Liver (tissue), 9 donors: ENCODE data around the gene TBC1D14. TPM values are rescaled to one million over a fixed set of nuclear protein-coding genes. Genes with fewer than 3 reads are reported as not detected.

Experiments used
- DNase-seq: peaks from one replicate; pipeline ENCODE4 v3.0.0-alpha.2; 2017; ENCODE audit warnings: low spot score
- H3K27ac ChIP-seq, 2 donors: one replicate each; pipeline ENCODE4 v1.7.0; 2013; ENCODE audit warnings: inconsistent platforms in 2 of 2, low read length in 2 of 2, control low read depth in 1 of 2, low read depth in 1 of 2, mild to moderate bottlenecking in 1 of 2
- H3K27me3 ChIP-seq, 4 donors: one replicate each; pipeline versions ENCODE4 v1.6.1 to v1.7.0; 2013; ENCODE audit warnings: low read length in 3 of 4, inconsistent platforms in 1 of 4, mild to moderate bottlenecking in 1 of 4, moderate library complexity in 1 of 4; ENCODE audit not compliant: control insufficient read depth in 4 of 4, insufficient read depth in 4 of 4
- H3K36me3 ChIP-seq, 4 donors: one replicate each; pipeline versions ENCODE4 v1.6.1 to v1.7.0; 2013; ENCODE audit warnings: low read length in 3 of 4, mild to moderate bottlenecking in 3 of 4, low read depth in 1 of 4, moderate library complexity in 1 of 4; ENCODE audit not compliant: control insufficient read depth in 4 of 4, insufficient read depth in 3 of 4
- H3K4me1 ChIP-seq, 4 donors: one replicate each; pipeline versions ENCODE4 v1.6.1 to v1.7.0; 2013; ENCODE audit warnings: low read length in 3 of 4, mild to moderate bottlenecking in 3 of 4, moderate library complexity in 1 of 4; ENCODE audit not compliant: control insufficient read depth in 4 of 4, insufficient read depth in 4 of 4
- H3K4me3 ChIP-seq, 3 donors: one replicate each; pipeline versions ENCODE4 v1.6.1 to v1.7.0; 2013; ENCODE audit warnings: low read length in 3 of 3, control low read depth in 1 of 3, low read depth in 1 of 3, mild to moderate bottlenecking in 1 of 3
- H3K9ac ChIP-seq, 2 donors: one replicate each; pipeline ENCODE4 v1.7.0; 2013; ENCODE audit warnings: low read length in 2 of 2, mild to moderate bottlenecking in 2 of 2, moderate library complexity in 2 of 2, control low read depth in 1 of 2, low read depth in 1 of 2
- H3K9me3 ChIP-seq, 4 donors: one replicate each; pipeline versions ENCODE4 v1.6.1 to v1.7.0; 2013; ENCODE audit warnings: low read length in 3 of 4; ENCODE audit not compliant: control insufficient read depth in 4 of 4
- ATF3 ChIP-seq: IDR thresholded peaks from 2 replicates; pipeline ENCODE4 v1.6.1; 2016; ENCODE audit warnings: antibody characterized with exemption
- EGR1 ChIP-seq, 2 donors: IDR thresholded peaks; 2 replicates each; pipeline ENCODE4 v1.6.1; 2016 to 2018; ENCODE audit warnings: antibody characterized with exemption in 2 of 2, low read depth in 2 of 2
- FOXA1 ChIP-seq: IDR thresholded peaks from 2 replicates; pipeline ENCODE4 v1.6.1; 2016; ENCODE audit warnings: antibody characterized with exemption
- FOXA2 ChIP-seq: IDR thresholded peaks from 2 replicates; pipeline ENCODE4 v1.6.1; 2016; ENCODE audit warnings: antibody characterized with exemption
- GABPA ChIP-seq, 2 donors: IDR thresholded peaks in 1 of 2; conservative IDR thresholded peaks in 1 of 2; 2 replicates each; pipeline ENCODE4 v1.6.1; 2016; ENCODE audit warnings: antibody characterized with exemption in 2 of 2, mild to moderate bottlenecking in 1 of 2, moderate library complexity in 1 of 2
- HNF4A ChIP-seq, 2 donors: conservative IDR thresholded peaks; 2 replicates each; pipeline ENCODE4 v1.6.1; 2016; ENCODE audit warnings: antibody characterized with exemption in 2 of 2, mild to moderate bottlenecking in 2 of 2
- HNF4G ChIP-seq: IDR thresholded peaks from 2 replicates; pipeline ENCODE4 v1.6.1; 2016; ENCODE audit warnings: antibody characterized with exemption
- JUND ChIP-seq, 2 donors: IDR thresholded peaks; 2 replicates each; pipeline ENCODE4 v1.6.1; 2016; ENCODE audit warnings: antibody characterized with exemption in 2 of 2
- MAX ChIP-seq: IDR thresholded peaks from 2 replicates; pipeline ENCODE4 v1.6.1; 2016; ENCODE audit warnings: antibody characterized with exemption
- NR2F2 ChIP-seq: IDR thresholded peaks from 2 replicates; pipeline ENCODE4 v1.6.1; 2016; ENCODE audit warnings: antibody characterized with exemption
- RAD21 ChIP-seq, 2 donors: IDR thresholded peaks; 2 replicates each; pipeline ENCODE4 v1.6.1; 2016; ENCODE audit warnings: antibody characterized with exemption in 2 of 2, mild to moderate bottlenecking in 2 of 2
- REST ChIP-seq: IDR thresholded peaks from 2 replicates; pipeline ENCODE4 v1.6.1; 2016; ENCODE audit warnings: antibody characterized with exemption, mild to moderate bottlenecking
- RXRA ChIP-seq, 2 donors: IDR thresholded peaks; 2 replicates each; pipeline ENCODE4 v1.6.1; 2017 to 2018; ENCODE audit warnings: antibody characterized with exemption in 2 of 2, mild to moderate bottlenecking in 1 of 2
- SP1 ChIP-seq: IDR thresholded peaks from 2 replicates; pipeline ENCODE4 v1.6.1; 2018; ENCODE audit warnings: antibody characterized with exemption, mild to moderate bottlenecking
- TAF1 ChIP-seq: conservative IDR thresholded peaks from 2 replicates; pipeline ENCODE4 v1.6.1; 2016; ENCODE audit warnings: antibody characterized with exemption, mild to moderate bottlenecking
- YY1 ChIP-seq: IDR thresholded peaks from 2 replicates; pipeline ENCODE4 v1.6.1; 2016; ENCODE audit warnings: antibody characterized with exemption, mild to moderate bottlenecking
- ZBTB33 ChIP-seq: IDR thresholded peaks from 2 replicates; pipeline ENCODE4 v1.6.1; 2016; ENCODE audit warnings: antibody characterized with exemption
- WGBS: extraction: QIAGEN DNeasy Blood & Tissue Kit; methylation state at CpG from one replicate; pipeline ENCODE4 v1.1.7; 2013; 5-methylcytosine and 5-hydroxymethylcytosine counted together
- polyA plus RNA-seq, 2 donors: library from polyadenylated mRNA; stranded (reverse) in 1 of 2; unstranded in 1 of 2; fragments of 200-250 nt in 1 of 2; fragments of >200 nt in 1 of 2; fragmentation: Nextera tagmentation in 1 of 2; extraction: Ambion mirVana in 1 of 2; gene quantifications; one replicate each; pipeline versions ENCODE4 v1.2.1 to v1.2.3, GENCODE V29; 2013 to 2015
- total RNA-seq, 2 donors: library from RNA; depleted of rRNA; stranded (reverse); fragments of >200 nt; gene quantifications; one replicate each; pipeline ENCODE4 v1.2.3, GENCODE V29; 2014
- TF ChIP-seq, protein P1 (sequence below): fragments of 150-350 bp; IDR thresholded peaks from 2 replicates; pipeline ENCODE4 v1.5.1; 2017; ENCODE audit warnings: improper control_type of control experiment, low read depth, low read length; ENCODE audit not compliant: missing input control
- donor health status: healthy.
- donor health status: healthy.
- donor health status: healthy.
- donor health status: healthy.
- donor health status: healthy.

Gene TBC1D14
- total and polyA plus RNA-seq, 4 donors = 10.0 to 45.2 (median 22.7) TPM

DNA sequence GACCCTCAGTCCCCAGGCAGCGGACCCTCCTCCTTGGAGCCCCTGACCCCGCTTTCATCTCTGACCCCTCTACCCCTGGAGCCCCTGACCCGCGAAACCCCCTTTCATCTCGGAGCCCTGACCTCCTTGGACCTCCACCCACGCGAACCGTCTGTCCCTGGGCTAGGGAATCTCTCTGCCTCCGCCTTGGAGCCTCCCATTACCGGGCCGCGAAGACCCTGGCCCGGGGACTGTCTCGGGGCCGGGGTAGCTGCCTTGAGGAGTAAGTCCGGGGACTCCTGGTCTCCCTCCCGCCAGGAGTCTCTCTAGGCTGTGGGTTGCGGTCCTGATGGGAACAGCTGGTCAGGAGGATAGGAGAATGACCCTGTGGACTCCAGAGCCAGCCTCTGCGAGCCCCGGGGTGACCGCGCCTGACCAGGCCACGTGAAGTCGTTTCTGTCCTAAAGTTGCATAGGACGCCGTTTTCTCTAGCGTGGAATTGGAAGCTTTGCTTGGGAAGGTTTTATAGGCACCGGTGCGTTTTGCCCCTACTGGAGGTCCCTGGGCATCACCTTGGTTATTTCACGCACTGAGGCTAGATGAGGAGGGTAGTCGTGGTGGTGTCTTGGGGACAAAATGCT is 824 bp downstream of the TBC1D14 start:
- Histone ChIP-seq H3K27ac (peak overlapping the region; percentile 95 to 97), H3K4me1 (peaks cover 7 to 62% (median 41%) of the 10 kb centered on the region in 4 donors), H3K9me3 (no peaks in the 10 kb centered on the region), H3K36me3 (no peaks in the 10 kb centered on the region), H3K4me3 (peak overlapping the region; percentile 77 to 88 (median 85)), H3K9ac (peak overlapping the region; percentile 71 to 75), H3K27me3 (no peaks in the 10 kb centered on the region)
- TF ChIP-seq RAD21 (IDR thresholded peaks at IDR 0.05) (peak; percentile 43 to 50), HNF4G (peak; percentile 36), SP1 (peak; percentile 60), REST (peak; percentile 60), YY1 (peak; percentile 24), ZBTB33 (no peak), FOXA2 (no peak), FOXA1 (no peak), ATF3 (no peak), JUND (IDR thresholded peaks at IDR 0.05) (no peak), HNF4A (conservative IDR thresholded peaks at IDR 0.05) (peak; percentile 85 to 93), RXRA (IDR thresholded peaks at IDR 0.05) (peak; percentile 82 to 87), EGR1 (IDR thresholded peaks at IDR 0.05; ENCODE audit: low read depth in 2 of 2) (peak in 1 of 2 donors; percentile 16), TAF1 (no peak), MAX (peak; percentile 51), GABPA (IDR thresholded peaks at IDR 0.05 in 1 of 2, conservative IDR thresholded peaks at IDR 0.05 in 1 of 2) (no peak), NR2F2 (peak; percentile 42)
- TF ChIP-seq, protein P1, sequence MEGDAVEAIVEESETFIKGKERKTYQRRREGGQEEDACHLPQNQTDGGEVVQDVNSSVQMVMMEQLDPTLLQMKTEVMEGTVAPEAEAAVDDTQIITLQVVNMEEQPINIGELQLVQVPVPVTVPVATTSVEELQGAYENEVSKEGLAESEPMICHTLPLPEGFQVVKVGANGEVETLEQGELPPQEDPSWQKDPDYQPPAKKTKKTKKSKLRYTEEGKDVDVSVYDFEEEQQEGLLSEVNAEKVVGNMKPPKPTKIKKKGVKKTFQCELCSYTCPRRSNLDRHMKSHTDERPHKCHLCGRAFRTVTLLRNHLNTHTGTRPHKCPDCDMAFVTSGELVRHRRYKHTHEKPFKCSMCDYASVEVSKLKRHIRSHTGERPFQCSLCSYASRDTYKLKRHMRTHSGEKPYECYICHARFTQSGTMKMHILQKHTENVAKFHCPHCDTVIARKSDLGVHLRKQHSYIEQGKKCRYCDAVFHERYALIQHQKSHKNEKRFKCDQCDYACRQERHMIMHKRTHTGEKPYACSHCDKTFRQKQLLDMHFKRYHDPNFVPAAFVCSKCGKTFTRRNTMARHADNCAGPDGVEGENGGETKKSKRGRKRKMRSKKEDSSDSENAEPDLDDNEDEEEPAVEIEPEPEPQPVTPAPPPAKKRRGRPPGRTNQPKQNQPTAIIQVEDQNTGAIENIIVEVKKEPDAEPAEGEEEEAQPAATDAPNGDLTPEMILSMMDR = no peak
- 7% methylated on average over 31 of the region's 31 CpGs for WGBS
- peak; percentile 55 for DNase-seq
